SIG-M5 (cell line): ENCODE data around the gene WDSUB1.

Source experiments
- DNase-seq: peaks from one replicate; lab custom pipeline; 2025; lab: John Stamatoyannopoulos, UW

Gene WDSUB1

GRCh38 chr2:159224061-159224813, 62.3 kb downstream of the WDSUB1 start:
- DNase-seq, result no peak

- no peak for DNase-seq
These were observed 67.0 kb downstream of the WDSUB1 start for GRCh38 chr2:159219394-159219998.

- no peak for DNase-seq
These were observed 68.1 kb downstream of the WDSUB1 start for GRCh38 chr2:159218389-159218788.

DNA sequence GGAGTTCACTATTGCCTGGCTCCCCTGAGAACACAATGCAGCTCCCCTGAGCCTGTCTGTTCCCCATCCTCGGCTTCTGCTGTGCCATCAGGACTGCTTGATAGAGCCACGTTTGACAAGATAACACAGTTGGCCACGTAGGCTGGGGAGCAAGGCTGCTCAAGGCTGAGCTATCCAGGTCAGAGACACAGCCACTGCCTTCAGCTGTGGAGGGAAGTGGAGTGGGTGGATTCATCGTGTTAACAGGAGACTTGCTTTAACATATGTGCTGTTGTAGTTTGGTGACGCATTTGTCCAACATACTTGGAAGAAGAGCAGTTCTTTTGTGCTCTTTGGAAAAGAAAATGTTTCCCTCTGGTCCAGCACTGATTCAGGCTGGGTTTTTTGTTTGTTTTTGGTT, 68.8 kb downstream of the WDSUB1 start:
- DNase-seq, result no peak

DNA sequence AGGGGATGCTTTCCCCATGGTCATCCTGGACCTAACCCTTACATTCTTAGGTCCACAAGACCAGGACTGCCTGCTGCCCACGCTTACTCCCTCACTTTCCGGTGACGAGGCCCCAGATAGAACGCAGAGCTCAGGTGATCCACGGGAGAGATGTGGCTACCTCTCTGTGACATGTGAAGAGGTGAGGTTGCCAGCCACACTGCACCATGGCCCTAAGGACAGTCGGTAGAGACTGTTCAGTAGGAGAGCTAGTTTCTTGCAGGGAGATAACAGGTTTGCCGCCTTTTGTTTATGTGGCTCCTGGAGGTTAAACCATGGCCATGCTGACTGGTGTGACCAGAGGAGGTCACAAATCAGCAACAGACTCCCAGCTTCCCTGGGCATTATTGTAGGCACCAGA, 71.4 kb downstream of the WDSUB1 start:
- no peak for DNase-seq

- no peak for DNase-seq
These were observed 72.1 kb downstream of the WDSUB1 start for GRCh38 chr2:159214325-159214865.

GRCh38 chr2:159213296-159213695, 73.2 kb downstream of the WDSUB1 start:
- DNase-seq, result no peak

DNA sequence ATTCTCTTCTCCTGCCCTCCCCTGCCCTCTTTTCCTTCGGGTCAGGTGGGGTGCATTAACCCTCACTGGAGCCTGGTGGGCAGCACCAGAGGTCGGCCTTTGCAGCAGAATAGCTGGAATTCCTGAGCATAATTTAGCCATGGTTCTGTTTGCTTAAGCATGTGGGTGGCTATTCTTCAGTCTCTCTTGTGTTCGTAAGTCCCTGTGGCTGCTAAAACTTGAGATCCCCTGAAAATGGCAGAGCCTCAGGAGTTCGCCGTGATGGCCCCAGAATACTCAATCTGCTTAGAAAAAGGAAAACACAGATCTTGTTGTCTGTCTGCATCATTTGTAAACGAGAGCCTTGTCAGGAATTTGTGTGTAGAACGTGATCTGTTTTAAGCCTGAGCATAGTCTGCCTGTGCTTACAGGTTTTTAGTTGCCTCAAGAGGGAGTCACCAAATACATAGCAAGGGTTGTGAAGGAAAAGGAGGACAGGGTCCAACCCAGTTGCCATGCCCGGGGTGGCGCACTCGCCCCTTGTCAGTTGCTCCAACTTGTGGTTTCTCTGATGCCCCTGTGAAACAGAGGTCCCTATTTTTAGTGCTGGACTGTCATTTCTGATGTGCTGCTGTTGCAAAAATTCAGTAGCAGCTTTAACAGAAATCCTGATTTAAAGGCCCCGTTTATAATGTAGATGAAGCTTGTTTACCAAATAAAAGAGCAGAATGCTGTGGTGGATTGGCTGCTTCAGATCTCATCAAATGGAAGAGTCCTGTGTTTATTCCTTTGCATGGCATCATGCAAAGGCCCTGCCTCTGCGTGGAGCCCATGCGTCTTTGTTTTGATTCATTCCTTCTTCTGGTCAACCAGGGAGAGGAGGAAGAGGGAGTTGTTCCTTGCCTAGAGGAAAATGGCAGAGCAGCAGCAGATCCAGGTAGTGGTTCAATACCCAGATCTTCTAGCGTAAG, 74.8 kb downstream of the WDSUB1 start:
- no peak for DNase-seq

- DNase-seq, result no peak
These were observed 76.9 kb downstream of the WDSUB1 start for GRCh38 chr2:159209341-159210306.

- DNase-seq, result no peak
These were observed 78.1 kb downstream of the WDSUB1 start for GRCh38 chr2:159208438-159208837.

GRCh38 chr2:159206736-159207380, 79.6 kb downstream of the WDSUB1 start:
- no peak for DNase-seq

GRCh38 chr2:159204381-159205144, 81.9 kb downstream of the WDSUB1 start:
- no peak for DNase-seq

- DNase-seq, result no peak
These were observed 83.9 kb downstream of the WDSUB1 start for GRCh38 chr2:159202568-159203071.

- DNase-seq, result no peak
These were observed 85.0 kb downstream of the WDSUB1 start for GRCh38 chr2:159201360-159202063.

DNA sequence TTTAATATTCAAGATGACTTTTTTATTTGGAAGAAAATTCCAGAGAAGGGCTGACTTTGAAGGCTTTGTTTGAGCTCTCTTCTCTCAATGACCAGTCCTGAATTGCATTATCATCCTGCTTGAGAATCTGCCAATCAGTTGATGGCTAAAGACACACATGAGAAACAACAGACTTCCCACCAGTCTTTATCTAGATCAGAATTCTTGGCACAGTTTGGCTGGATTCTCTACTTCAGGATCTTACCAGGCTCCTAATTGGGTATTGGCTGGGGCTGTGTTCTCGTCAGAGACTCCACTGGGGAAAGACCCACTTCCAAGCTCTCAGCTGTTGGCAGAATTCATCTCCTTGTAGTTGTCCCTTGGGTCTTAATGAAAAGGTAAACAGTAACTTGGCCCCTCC, 86.0 kb downstream of the WDSUB1 start:
- no peak for DNase-seq

GRCh38 chr2:159199761-159200465, 86.6 kb downstream of the WDSUB1 start:
- no peak for DNase-seq

GRCh38 chr2:159199236-159199635, 87.3 kb downstream of the WDSUB1 start:
- no peak for DNase-seq

- no peak for DNase-seq
These were observed 90.0 kb downstream of the WDSUB1 start for GRCh38 chr2:159196393-159196925.
